Measurements from ENCODE around the gene DSTYK.

DNA sequence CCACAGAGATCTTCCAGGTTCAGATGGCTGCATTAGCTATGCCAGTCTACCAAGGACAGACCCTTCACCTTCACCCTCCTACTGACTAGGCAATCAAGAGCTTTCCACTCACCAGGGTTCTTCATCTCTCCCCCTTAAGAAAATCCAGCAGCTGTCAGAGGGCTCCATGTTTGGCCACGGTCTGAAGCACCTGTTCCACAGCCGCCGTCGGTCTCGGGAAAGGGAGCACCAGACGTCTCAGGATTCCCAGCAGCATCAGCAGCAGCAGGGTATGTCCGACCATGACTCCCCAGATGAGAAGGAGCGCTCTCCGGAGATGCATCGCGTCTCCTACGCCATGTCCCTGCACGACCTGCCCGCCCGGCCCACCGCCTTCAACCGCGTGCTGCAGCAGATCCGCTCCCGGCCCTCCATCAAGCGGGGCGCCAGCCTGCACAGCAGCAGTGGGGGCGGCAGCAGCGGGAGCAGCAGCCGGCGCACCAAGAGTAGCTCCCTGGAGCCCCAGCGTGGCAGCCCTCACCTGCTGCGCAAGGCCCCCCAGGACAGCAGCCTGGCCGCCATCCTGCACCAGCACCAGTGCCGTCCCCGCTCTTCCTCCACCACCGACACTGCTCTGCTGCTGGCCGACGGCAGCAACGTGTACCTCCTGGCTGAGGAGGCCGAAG, 30.0 kb upstream of the DSTYK start:
- TF ChIP-seq EZH2phosphoT487 (IDR thresholded peaks at IDR 0.05; ENCODE audit: borderline replicate concordance, low read length) = no peak
- TF ChIP-seq, protein P1, sequence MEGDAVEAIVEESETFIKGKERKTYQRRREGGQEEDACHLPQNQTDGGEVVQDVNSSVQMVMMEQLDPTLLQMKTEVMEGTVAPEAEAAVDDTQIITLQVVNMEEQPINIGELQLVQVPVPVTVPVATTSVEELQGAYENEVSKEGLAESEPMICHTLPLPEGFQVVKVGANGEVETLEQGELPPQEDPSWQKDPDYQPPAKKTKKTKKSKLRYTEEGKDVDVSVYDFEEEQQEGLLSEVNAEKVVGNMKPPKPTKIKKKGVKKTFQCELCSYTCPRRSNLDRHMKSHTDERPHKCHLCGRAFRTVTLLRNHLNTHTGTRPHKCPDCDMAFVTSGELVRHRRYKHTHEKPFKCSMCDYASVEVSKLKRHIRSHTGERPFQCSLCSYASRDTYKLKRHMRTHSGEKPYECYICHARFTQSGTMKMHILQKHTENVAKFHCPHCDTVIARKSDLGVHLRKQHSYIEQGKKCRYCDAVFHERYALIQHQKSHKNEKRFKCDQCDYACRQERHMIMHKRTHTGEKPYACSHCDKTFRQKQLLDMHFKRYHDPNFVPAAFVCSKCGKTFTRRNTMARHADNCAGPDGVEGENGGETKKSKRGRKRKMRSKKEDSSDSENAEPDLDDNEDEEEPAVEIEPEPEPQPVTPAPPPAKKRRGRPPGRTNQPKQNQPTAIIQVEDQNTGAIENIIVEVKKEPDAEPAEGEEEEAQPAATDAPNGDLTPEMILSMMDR (conservative IDR thresholded peaks at IDR 0.05; ENCODE audit: low read depth, low read length) = no peak
- TF ChIP-seq EZH2 (IDR thresholded peaks at IDR 0.05; ENCODE audit: low read length, unreplicated experiment) = no peak

Data from PC-3 (cell line).